GM21529 (cell line): Measurements from ENCODE around the gene PCF11.

Experiments
- ATAC-seq: cut with Tn5 transposase; IDR thresholded peaks from one replicate; pipeline ENCODE4 v1.9.1; 2021; ENCODE audit not compliant: unreplicated experiment

Gene PCF11

GRCh38 chr11:83151274-83151977 lies 5.5 kb upstream of the PCF11 start:
- ATAC-seq: no peak

DNA sequence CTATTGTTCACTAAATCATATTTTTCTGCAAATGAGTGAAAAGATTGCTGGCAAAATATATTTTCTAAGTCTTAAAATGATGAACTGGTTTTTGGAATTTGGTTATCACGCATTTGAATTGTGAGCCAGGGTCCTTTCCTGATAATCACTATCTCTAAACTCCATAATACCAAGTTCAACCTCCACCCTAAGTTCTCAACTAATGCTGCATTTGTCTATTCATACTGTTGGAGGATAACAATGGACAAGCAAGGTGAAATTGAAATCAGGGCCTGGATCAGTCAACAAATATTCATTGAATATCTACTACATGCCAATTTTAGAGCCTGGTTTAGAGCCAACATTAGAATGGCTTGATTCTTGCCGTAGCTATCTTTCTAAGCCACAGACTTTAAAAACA lies 4.7 kb upstream of the PCF11 start:
- ATAC-seq: no peak

DNA sequence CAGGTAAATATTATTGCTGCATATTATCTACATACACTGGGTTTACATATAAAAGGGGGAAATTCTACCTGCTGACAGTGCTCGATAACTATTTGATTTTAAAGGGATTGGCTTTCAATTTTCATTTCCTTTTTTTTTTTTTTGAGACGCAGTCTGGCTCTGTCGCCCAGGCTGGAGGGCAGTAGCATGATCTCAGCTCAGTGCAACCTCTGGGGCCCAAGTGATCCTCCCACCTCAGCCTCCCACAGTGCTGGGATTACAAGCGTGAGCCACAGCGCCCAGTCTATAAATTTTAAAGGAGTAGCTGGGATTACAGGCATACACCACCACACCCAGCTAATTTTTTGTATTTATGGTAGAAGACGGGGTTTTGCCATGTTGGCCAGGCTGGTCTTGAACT lies 3.2 kb upstream of the PCF11 start:
- ATAC-seq: no peak

- ATAC-seq: peak; percentile 92
These were observed 561 bp upstream of the PCF11 start for GRCh38 chr11:83156144-83156995.

DNA sequence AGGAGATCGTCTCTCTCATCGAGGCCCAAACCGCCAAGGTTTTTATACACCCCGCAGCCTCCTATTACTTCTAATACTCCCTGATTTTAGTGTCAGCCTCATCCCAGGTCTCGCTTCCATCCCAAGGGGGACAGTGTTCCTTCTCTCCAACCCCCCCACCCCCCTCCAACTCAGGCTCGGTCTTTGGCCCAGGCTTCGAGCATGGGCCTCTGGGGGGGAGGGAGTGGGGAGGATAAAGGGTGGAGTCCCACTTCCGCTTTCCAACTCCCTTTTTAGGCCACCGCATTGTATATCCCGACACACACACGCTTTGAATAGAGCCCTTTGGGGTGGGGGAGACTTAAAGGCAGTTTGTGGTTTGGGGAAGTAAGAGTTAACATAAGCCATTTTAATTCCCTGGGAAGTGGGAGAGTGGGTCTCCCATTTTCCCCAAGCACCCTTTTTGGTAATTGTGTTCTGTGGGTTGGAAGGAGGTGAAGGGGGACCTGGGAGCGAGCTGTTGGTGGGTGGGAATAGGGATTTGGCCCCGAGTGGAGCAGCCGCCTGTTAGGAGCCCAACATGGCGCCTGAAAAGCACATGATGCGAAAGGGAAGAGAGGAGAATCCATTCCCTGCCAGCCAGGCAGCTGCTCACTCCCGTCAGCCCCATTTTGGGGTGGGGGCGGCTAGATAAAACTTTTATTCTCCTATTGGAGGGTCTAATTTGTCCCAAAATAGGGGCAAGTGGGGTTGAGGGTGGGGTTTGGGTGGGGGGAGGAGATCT lies 844 bp downstream of the PCF11 start:
- ATAC-seq: no peak

GRCh38 chr11:83158357-83158786 lies 1.4 kb downstream of the PCF11 start:
- no peak for ATAC-seq

- no peak for ATAC-seq
These were observed 2.3 kb downstream of the PCF11 start for GRCh38 chr11:83158965-83159901.

GRCh38 chr11:83159902-83160865 lies 3.3 kb downstream of the PCF11 start:
- ATAC-seq: no peak

DNA sequence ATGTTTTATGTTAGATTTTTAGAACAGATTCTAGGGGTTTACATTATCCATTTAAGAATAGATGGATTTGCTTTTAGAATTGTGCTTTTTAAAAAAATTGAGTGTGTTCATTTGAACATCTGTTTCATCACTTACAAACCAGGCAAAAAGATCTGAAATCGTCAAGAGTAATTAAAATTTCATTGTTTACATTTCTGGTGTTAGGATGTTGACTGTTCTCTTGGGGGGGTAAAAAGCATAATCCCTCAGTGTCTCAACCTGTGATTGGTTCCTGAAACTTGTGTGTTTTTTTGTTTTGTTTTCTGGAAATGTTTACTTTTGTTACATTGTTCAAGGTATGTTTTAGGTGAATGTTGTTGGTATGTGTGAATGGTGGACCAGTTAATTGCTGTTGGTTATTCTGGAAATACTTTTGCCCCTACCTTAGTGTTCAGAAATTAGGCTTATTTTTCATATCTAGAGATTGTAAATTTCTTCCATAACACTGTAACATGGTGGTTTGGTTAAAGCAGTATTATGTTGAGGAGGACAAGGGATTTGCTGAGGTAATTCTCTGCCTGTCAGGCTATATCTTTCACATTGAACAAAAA lies 4.8 kb downstream of the PCF11 start:
- no peak for ATAC-seq

DNA sequence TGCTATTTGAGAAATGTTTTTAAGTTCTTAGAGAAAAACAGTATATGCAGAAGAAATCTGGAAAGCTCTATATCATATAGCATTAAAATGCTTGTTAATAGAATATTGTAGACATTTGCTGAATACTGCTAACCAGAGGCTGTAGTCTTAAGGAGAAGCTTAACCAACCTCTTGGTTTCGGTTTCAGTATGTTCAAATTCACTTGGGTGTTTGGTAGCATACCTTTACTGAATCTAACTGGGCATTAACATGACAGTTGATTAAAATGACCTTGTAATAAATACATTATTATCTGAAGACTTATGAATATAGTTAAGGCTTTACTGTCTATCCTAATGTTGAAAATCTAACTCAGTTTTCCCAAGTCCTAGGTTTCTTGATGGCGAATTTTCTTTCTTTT lies 5.4 kb downstream of the PCF11 start:
- peak; percentile 52 for ATAC-seq

- no peak for ATAC-seq
These were observed 9.4 kb downstream of the PCF11 start for GRCh38 chr11:83166193-83166866.

DNA sequence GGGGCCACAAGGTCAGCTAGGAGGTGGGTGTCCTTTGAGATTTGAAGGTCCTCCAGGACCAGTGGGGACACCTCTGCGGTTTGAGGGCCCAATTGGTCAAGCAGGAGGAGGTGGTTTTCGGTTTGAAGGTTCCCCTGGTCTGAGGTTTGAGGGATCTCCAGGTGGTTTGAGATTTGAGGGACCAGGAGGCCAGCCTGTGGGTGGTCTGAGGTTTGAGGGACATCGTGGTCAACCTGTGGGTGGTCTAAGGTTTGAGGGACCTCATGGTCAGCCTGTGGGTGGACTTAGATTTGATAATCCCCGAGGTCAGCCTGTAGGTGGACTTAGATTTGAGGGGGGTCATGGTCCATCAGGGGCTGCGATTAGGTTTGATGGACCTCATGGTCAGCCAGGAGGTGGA lies 11.8 kb downstream of the PCF11 start:
- ATAC-seq: no peak

DNA sequence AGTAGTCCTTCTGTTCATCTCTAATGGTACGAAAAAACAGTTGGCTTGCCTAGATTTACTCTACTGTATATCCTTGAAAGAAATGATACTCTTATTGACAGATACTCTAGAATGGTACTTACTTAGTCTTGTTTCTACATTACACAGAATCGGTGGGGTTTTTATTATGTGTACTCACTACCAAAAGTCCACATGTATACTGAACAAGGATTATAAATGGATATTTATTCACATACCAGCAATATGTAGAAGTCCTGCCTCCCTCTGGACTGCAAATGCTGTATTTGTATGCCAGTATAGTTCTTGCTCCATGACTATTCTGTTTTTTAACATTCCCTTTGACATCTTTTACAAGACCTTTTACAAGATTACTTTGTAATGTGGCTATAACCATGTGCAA lies 13.9 kb downstream of the PCF11 start:
- no peak for ATAC-seq

DNA sequence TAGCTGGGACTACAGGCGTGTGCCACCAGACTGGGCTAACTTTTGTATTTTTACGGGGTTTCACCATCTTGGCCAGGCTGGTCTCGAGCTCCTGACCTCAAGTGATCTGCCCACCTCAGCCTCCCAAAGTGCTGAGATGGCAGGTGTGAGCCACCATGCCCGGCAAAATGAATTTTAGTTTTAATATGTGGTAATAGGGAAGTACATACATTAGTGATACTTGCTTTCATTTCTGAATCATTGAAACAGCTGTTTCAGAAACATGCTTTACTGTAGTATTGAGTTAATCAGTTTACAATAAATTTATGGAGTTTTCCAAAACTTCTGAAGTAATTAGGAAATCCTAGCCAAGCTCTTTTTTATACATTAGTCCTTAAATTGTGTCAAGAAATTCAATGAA lies 15.6 kb downstream of the PCF11 start:
- ATAC-seq: no peak

- ATAC-seq: peak; percentile 57
These were observed 17.1 kb downstream of the PCF11 start for GRCh38 chr11:83174008-83174407.

GRCh38 chr11:83175815-83176214 lies 18.9 kb downstream of the PCF11 start:
- ATAC-seq: no peak

- ATAC-seq: no peak
These were observed 24.9 kb downstream of the PCF11 start for GRCh38 chr11:83181815-83182214.

DNA sequence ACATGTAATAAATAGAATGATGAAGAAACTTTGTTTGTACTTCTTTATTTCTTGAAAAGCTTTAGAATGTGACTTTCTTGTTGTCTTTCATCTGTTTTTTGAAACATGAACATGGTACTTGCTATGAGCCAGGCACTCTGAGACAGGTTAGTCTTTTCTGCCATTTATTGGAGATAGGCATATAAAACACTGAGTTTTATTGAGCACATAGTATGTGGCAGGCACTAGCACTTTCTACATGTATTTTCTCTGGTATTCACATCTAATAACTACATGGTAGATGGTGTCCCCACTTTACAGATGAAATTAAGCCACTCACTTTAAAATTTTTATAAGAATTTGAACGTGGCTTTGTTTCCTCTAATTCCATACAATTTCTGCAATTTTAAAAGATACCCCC lies 28.8 kb downstream of the PCF11 start:
- no peak for ATAC-seq
